IMR-90 (cell line): ENCODE measurements around the gene MTA3. TPM values are rescaled to one million over a fixed set of nuclear protein-coding genes. Genes with fewer than 3 reads are reported as not detected.

Source experiments
- ATAC-seq: fragments of 200-7000 bp; cut with Tn5 transposase; 2 replicates; pipeline ENCODE4 v1.9.1; 2020; ENCODE audit warnings: low read depth, mild to moderate bottlenecking, moderate library complexity
- BruUV-seq: library from RNA; stranded (reverse); fragments of 400-500 nt; replicated peaks from 2 replicates; lab custom pipeline; 2021; lab: Mats Ljungman, UMichigan
- CTCF ChIA-PET: fragments of 300-600 bp; formaldehyde crosslinking; extraction: SDS; loops from one replicate; lab custom pipeline; 2021; ENCODE audit warnings: antibody characterized with exemption; lab: Yijun Ruan, JAX
- POLR2A ChIA-PET: fragments of 300-600 bp; sonication (Branson Sonifier 250); formaldehyde crosslinking; loops from one replicate; lab custom pipeline; 2022; ENCODE audit warnings: antibody characterized with exemption; ENCODE audit not compliant: unreplicated experiment; lab: Charles Lee
- DNase-seq: peaks from one replicate; pipeline ENCODE4 v3.0.0; 2013
- H2AFZ ChIP-seq: replicated peaks from 2 replicates; pipeline ENCODE3; 2013; ENCODE audit warnings: low read length, mild to moderate bottlenecking; ENCODE audit not compliant: poor library complexity
- H2AK5ac ChIP-seq: 2 replicates; pipeline ENCODE4 v1.6.1; 2013; ENCODE audit warnings: low read depth, low read length, inconsistent platforms
- H2AK9ac ChIP-seq: replicated peaks from 2 replicates; pipeline ENCODE3; 2013; ENCODE audit warnings: mild to moderate bottlenecking, low read depth, low read length, moderate library complexity; ENCODE audit not compliant: poor library complexity
- H2BK120ac ChIP-seq: 2 replicates; pipeline ENCODE4 v1.6.1; 2013; ENCODE audit warnings: low read depth, low read length, inconsistent platforms
- H2BK15ac ChIP-seq: 3 replicates; pipeline ENCODE4 v1.6.1; 2013; ENCODE audit warnings: low read depth, low read length, inconsistent platforms
- H2BK20ac ChIP-seq: 2 replicates; pipeline ENCODE4 v1.6.1; 2013; ENCODE audit warnings: low read depth, mild to moderate bottlenecking, inconsistent platforms, low read length, moderate library complexity
- H2BK5ac ChIP-seq: 2 replicates; pipeline ENCODE4 v1.6.1; 2013; ENCODE audit warnings: mild to moderate bottlenecking, low read depth, low read length, inconsistent platforms; ENCODE audit not compliant: poor library complexity, severe bottlenecking
- H3K14ac ChIP-seq: replicated peaks from 2 replicates; pipeline ENCODE4 v1.6.1; 2013; ENCODE audit warnings: low read depth, low read length, inconsistent platforms
- H3K18ac ChIP-seq: 2 replicates; pipeline ENCODE4 v1.6.1; 2013; ENCODE audit warnings: low read depth, low read length, control low read depth
- H3K23ac ChIP-seq: 2 replicates; pipeline ENCODE4 v1.6.1; 2013; ENCODE audit warnings: low read depth, low read length, inconsistent platforms
- H3K27ac ChIP-seq: 2 replicates; pipeline ENCODE4 v1.5.1; 2013; ENCODE audit warnings: mild to moderate bottlenecking, control low read depth, low read length; ENCODE audit not compliant: insufficient read depth
- H3K27me3 ChIP-seq: 2 replicates; pipeline ENCODE4 v1.6.1; 2013; ENCODE audit warnings: low read length; ENCODE audit not compliant: control insufficient read depth, insufficient read depth
- H3K36me3 ChIP-seq: 2 replicates; pipeline ENCODE4 v1.6.1; 2013; ENCODE audit warnings: low read length, mixed read lengths; ENCODE audit not compliant: control insufficient read depth, insufficient read depth
- H3K4ac ChIP-seq: 2 replicates; pipeline ENCODE4 v1.6.1; 2013; ENCODE audit warnings: low read depth, low read length, inconsistent platforms
- H3K4me1 ChIP-seq: 2 replicates; pipeline ENCODE4 v1.6.1; 2013; ENCODE audit warnings: low read length, mixed read lengths; ENCODE audit not compliant: control insufficient read depth, insufficient read depth
- H3K4me2 ChIP-seq: 2 replicates; pipeline ENCODE4 v1.6.1; 2013; ENCODE audit warnings: low read depth, mild to moderate bottlenecking, control low read depth, low read length, moderate library complexity
- H3K4me3 ChIP-seq: 2 replicates; pipeline ENCODE4 v1.5.1; 2013; ENCODE audit warnings: low read depth, mild to moderate bottlenecking, control low read depth, low read length, moderate library complexity; ENCODE audit not compliant: insufficient read depth
- H3K56ac ChIP-seq: 2 replicates; pipeline ENCODE4 v1.6.1; 2013; ENCODE audit warnings: low read length, inconsistent platforms; ENCODE audit not compliant: insufficient read depth; ENCODE audit errors: extremely low read depth
- H3K79me1 ChIP-seq, 2 experiments: 2 replicates each; pipeline ENCODE4 v1.6.1; 2013; ENCODE audit warnings: low read length in 2 of 2, inconsistent platforms in 1 of 2, low read depth in 1 of 2
- H3K9ac ChIP-seq: 2 replicates; pipeline ENCODE4 v1.6.1; 2013; ENCODE audit warnings: low read depth, low read length, control low read depth
- H3K9me1 ChIP-seq: 2 replicates; pipeline ENCODE4 v1.6.1; 2013; ENCODE audit warnings: low read length, inconsistent platforms; ENCODE audit not compliant: insufficient read depth
- H3K9me3 ChIP-seq: 2 replicates; pipeline ENCODE4 v1.6.1; 2013; ENCODE audit warnings: low read length; ENCODE audit not compliant: control insufficient read depth, insufficient read depth
- H4K20me1 ChIP-seq: 2 replicates; pipeline ENCODE4 v1.6.1; 2013; ENCODE audit warnings: low read length, inconsistent platforms; ENCODE audit not compliant: insufficient read depth
- H4K5ac ChIP-seq: 2 replicates; pipeline ENCODE4 v1.6.1; 2013; ENCODE audit warnings: mild to moderate bottlenecking, low read depth, low read length, control low read depth
- H4K8ac ChIP-seq, 2 experiments: 2 replicates each; pipeline ENCODE4 v1.6.1; 2013; ENCODE audit warnings: low read depth in 2 of 2, low read length in 2 of 2, control low read depth in 1 of 2, inconsistent platforms in 1 of 2
- H4K91ac ChIP-seq: 2 replicates; pipeline ENCODE4 v1.6.1; 2013; ENCODE audit warnings: low read depth, low read length, inconsistent platforms; ENCODE audit not compliant: insufficient read depth
- BHLHE40 ChIP-seq: fragments of 150-350 bp; IDR thresholded peaks from 2 replicates; pipeline ENCODE4 v1.6.1; 2016; ENCODE audit warnings: mild to moderate bottlenecking, low read depth, low read length
- CEBPB ChIP-seq: IDR thresholded peaks from 2 replicates; pipeline ENCODE4 v1.6.1; 2012; ENCODE audit warnings: low read depth, low read length, improper control_type of control experiment
- CHD1 ChIP-seq: IDR thresholded peaks from 2 replicates; pipeline ENCODE4 v1.6.1; 2012; ENCODE audit warnings: low read depth, low read length, improper control_type of control experiment
- FOS ChIP-seq: fragments of 150-350 bp; IDR thresholded peaks from 2 replicates; pipeline ENCODE4 v1.6.1; 2016; ENCODE audit warnings: low read depth, low read length
- MAZ ChIP-seq: IDR thresholded peaks from 2 replicates; pipeline ENCODE4 v1.6.1; 2012; ENCODE audit warnings: low read depth, mild to moderate bottlenecking, low read length, improper control_type of control experiment, moderate library complexity, borderline replicate concordance
- NFE2L2 ChIP-seq: fragments of 150-350 bp; IDR thresholded peaks from 2 replicates; pipeline ENCODE4 v1.6.1; 2016; ENCODE audit warnings: low read depth, mild to moderate bottlenecking, low read length
- RAD21 ChIP-seq: IDR thresholded peaks from 2 replicates; pipeline ENCODE4 v1.6.1; 2012; ENCODE audit warnings: low read length, improper control_type of control experiment
- RCOR1 ChIP-seq: IDR thresholded peaks from 2 replicates; pipeline ENCODE4 v1.6.1; 2012; ENCODE audit warnings: mild to moderate bottlenecking, low read length, improper control_type of control experiment; ENCODE audit not compliant: insufficient replicate concordance
- RFX5 ChIP-seq: IDR thresholded peaks from 2 replicates; pipeline ENCODE4 v1.8.0; 2012; ENCODE audit warnings: low read depth, mild to moderate bottlenecking, low read length, moderate library complexity
- WGBS, 2 experiments: methylation state at CpG; one replicate each; pipeline versions ENCODE4 v1.1.5 to v1.1.7; 2013; ENCODE audit warnings: missing lambda C conversion rate in 2 of 2; ENCODE audit not compliant: insufficient read length in 1 of 2; ENCODE audit errors: extremely low coverage in 2 of 2; 5-methylcytosine and 5-hydroxymethylcytosine counted together
- dilution Hi-C: fragments of 300-500 bp; cut with HindIII; formaldehyde crosslinking; loops from one replicate; pipeline ENCODE4 v1.14.3; 2018; ENCODE audit warnings: low sequenced_read_pairs; ENCODE audit not compliant: unreplicated experiment
- in situ Hi-C: fragments of 300-500 bp; cut with MboI; formaldehyde crosslinking; loops from 3 replicates; pipeline ENCODE4 v1.14.3; 2019; ENCODE audit warnings: low sequenced_read_pairs, inconsistent platforms, mixed read lengths
- intact Hi-C: fragments of 100-400 bp; cut with micrococcal nuclease; formaldehyde crosslinking; loops from 2 replicates; pipeline ENCODE4 v1.10.0; 2022
- polyA plus RNA-seq, 3 experiments: library from polyadenylated mRNA; depleted of rRNA; stranded (reverse); fragments of >200 nt; gene quantifications; 2 replicates each; pipeline ENCODE4 v1.2.3, GENCODE V29; 2012; ENCODE audit warnings: low replicate concordance in 1 of 3
- total RNA-seq: library from RNA; depleted of rRNA; stranded (reverse); fragments of >200 nt; gene quantifications from 2 replicates; pipeline ENCODE4 v1.2.3, GENCODE V29; 2012
- TF ChIP-seq, protein P1 (sequence below): fragments of 150-350 bp; IDR thresholded peaks from 2 replicates; pipeline ENCODE4 v1.6.1; 2017; ENCODE audit warnings: mild to moderate bottlenecking, antibody characterized with exemption, low read length, low read depth
- TF ChIP-seq, protein P2 (sequence below): fragments of 150-350 bp; IDR thresholded peaks from 2 replicates; pipeline ENCODE4 v1.6.1; 2016; ENCODE audit warnings: low read depth, mild to moderate bottlenecking, low read length, moderate library complexity, borderline replicate concordance
- TF ChIP-seq, protein P3 (sequence below): conservative IDR thresholded peaks from 2 replicates; pipeline ENCODE4 v1.5.1; 2012; ENCODE audit warnings: mild to moderate bottlenecking, low read depth, low read length, improper control_type of control experiment

Gene MTA3
- total and polyA plus RNA-seq, 2 of the 4 experiments (the other 2 are of a cell fraction): 31.9 to 34.3 TPM

DNA sequence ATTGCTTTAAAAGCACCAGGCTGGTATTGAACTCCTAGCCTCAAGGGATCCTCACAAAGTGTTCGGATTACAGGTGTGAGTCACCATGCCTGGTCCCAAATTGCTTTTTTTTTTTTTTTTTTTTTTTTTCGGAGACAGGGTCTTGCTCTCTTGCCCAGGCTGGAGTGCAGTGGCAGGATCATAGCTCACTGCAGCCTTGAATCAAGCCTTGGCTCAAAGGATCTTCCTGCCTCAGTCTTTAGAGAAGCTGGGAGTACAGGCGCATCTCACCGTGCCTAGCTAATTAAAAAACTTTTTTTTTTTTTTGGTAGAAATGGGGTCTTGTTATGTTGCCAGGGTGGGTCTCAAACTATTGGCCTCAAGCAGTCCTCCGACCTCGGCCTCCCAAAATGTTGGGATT, 12.8 kb downstream of the MTA3 start:
- Histone ChIP-seq H2BK15ac (no peak overlapping the region), H2AK5ac (no peak overlapping the region), H3K4ac (no peak overlapping the region), H2BK120ac (no peak overlapping the region), H3K4me2 (no peak overlapping the region), H3K4me3 (no peak overlapping the region), H2BK20ac (no peak overlapping the region), H4K91ac (no peak overlapping the region), H3K18ac (no peak overlapping the region), H2AK9ac (no peak overlapping the region), H3K23ac (no peak overlapping the region), H2AFZ (no peak overlapping the region), H3K79me1 (peaks cover 13 to 39% of the 10 kb centered on the region in 2 experiments; a peak in 3 of 4 replicates), H3K36me3 (peaks cover 25% of the 10 kb centered on the region), H4K8ac (no peak overlapping the region), H3K14ac (no peak overlapping the region), H3K9me3 (no peaks in the 10 kb centered on the region), H2BK5ac (no peak overlapping the region), H3K27ac (no peak overlapping the region), H4K5ac (no peak overlapping the region), H3K56ac (no peak overlapping the region), H3K9ac (no peak overlapping the region), H4K20me1 (no peaks in the 10 kb centered on the region; the same call in 1 of the 2 replicates), H3K4me1 (no peaks in the 10 kb centered on the region), H3K27me3 (no peaks in the 10 kb centered on the region), H3K9me1 (no peaks in the 10 kb centered on the region)
- TF ChIP-seq FOS (no peak), RCOR1 (no peak), RAD21 (no peak), RFX5 (no peak), BHLHE40 (no peak), CEBPB (no peak), CHD1 (no peak), MAZ (no peak), NFE2L2 (no peak)
- TF ChIP-seq, protein P1, sequence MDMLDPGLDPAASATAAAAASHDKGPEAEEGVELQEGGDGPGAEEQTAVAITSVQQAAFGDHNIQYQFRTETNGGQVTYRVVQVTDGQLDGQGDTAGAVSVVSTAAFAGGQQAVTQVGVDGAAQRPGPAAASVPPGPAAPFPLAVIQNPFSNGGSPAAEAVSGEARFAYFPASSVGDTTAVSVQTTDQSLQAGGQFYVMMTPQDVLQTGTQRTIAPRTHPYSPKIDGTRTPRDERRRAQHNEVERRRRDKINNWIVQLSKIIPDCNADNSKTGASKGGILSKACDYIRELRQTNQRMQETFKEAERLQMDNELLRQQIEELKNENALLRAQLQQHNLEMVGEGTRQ: no peak
- TF ChIP-seq, protein P2, sequence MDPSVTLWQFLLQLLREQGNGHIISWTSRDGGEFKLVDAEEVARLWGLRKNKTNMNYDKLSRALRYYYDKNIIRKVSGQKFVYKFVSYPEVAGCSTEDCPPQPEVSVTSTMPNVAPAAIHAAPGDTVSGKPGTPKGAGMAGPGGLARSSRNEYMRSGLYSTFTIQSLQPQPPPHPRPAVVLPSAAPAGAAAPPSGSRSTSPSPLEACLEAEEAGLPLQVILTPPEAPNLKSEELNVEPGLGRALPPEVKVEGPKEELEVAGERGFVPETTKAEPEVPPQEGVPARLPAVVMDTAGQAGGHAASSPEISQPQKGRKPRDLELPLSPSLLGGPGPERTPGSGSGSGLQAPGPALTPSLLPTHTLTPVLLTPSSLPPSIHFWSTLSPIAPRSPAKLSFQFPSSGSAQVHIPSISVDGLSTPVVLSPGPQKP: no peak
- TF ChIP-seq, protein P3, sequence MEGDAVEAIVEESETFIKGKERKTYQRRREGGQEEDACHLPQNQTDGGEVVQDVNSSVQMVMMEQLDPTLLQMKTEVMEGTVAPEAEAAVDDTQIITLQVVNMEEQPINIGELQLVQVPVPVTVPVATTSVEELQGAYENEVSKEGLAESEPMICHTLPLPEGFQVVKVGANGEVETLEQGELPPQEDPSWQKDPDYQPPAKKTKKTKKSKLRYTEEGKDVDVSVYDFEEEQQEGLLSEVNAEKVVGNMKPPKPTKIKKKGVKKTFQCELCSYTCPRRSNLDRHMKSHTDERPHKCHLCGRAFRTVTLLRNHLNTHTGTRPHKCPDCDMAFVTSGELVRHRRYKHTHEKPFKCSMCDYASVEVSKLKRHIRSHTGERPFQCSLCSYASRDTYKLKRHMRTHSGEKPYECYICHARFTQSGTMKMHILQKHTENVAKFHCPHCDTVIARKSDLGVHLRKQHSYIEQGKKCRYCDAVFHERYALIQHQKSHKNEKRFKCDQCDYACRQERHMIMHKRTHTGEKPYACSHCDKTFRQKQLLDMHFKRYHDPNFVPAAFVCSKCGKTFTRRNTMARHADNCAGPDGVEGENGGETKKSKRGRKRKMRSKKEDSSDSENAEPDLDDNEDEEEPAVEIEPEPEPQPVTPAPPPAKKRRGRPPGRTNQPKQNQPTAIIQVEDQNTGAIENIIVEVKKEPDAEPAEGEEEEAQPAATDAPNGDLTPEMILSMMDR: no peak
- in situ Hi-C loops (no loop called here), intact Hi-C loops (loop anchor here (5.0 kb wide), 1 partner anchor 36 kb away; no protein-coding TSS in a partner anchor), dilution Hi-C loops (no loop called here)
- DNase-seq: no peak
- no peak for ATAC-seq
- CTCF ChIA-PET: no interaction called here
- WGBS, 2 experiments: no CpG with 5 or more reads among the region's 6 CpGs
- POLR2A ChIA-PET: no interaction called here
- no TSS peak for BruUV-seq
